ENCODE results near the gene MYH9.
"Not testable (repeated sequence)": the region's sequence is repeated elsewhere in the genome, so short reads cannot be mapped to it uniquely, and the experiment has no call there.

Gene MYH9

DNA sequence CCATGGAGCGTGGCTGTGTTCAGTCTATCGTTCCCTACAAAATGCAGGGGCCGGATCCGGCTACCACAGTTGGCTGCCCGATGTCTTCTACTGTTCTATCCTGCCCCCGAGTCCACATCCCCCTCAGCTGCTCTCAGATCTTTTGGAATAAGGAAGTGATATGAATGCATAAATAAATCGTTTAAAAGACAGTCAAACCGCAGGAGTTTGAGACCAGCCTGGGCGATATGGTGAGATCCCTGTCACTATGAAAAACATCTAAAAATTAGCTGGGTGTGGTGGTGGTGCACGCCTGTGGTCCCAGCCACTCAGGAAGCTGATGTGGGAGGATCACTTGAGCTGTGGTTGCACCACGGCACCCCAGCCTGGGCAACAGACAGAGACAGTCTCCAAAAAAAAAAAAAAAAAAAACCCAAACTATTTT lies 97.8 kb downstream of the MYH9 start:
- DNase-seq, result not testable (repeated sequence)

DNA sequence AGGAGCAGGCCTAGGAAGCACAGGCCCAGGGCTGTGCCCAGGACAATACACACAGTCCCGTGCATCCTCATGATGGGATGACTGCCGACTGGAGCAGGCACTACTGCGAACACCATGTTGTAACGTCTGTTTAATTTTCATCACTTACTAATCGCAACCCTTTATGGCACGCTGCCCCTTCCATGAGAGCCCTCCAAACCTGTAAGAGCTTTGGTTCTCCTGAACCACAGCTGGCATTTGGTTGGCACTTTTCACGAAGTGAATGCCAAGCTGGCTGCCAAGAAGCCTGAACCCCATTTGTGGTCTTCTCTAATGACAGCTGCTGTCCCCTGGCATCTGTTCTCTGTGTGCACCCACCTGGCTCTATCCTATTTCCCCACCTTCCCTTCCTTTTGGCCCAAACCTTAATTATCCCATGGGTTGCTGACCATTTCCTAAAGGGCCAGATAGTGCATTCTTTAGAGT lies 98.3 kb downstream of the MYH9 start:
- no peak for DNase-seq

- no peak for DNase-seq
Observed at GRCh38 chr22:36288571-36289405, 99.0 kb downstream of the MYH9 start.

DNA sequence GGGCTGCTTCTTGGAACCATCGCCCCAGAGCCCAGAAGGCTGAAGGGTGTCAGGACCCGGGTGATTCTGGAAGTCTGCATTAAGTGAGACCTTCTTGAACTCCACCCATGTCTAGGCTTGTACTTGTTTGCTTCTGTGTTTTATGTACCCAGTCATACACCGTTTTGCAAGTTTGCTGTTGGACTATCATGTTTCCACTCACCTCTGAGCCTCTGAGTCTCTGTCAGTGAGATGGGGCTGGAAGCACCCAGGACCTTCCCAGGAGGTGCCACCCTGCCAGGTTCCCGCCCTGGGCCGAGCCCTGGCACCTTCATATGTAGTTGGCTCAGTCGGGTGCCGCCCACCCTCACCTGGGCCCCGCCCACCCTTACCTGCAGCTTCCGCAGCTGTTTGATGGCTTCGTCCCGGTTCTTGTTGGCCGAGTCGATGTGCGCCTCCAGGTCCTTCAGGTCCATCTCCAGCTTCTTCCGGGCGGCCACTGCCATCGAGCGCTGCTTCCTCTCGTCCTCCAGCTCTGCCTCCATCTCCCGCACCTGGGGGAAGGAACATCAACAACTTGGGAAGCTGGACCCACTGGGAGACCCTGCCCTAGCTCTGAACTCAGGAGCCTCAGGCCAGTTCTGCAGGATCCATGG lies 99.8 kb downstream of the MYH9 start:
- no peak for DNase-seq

DNA sequence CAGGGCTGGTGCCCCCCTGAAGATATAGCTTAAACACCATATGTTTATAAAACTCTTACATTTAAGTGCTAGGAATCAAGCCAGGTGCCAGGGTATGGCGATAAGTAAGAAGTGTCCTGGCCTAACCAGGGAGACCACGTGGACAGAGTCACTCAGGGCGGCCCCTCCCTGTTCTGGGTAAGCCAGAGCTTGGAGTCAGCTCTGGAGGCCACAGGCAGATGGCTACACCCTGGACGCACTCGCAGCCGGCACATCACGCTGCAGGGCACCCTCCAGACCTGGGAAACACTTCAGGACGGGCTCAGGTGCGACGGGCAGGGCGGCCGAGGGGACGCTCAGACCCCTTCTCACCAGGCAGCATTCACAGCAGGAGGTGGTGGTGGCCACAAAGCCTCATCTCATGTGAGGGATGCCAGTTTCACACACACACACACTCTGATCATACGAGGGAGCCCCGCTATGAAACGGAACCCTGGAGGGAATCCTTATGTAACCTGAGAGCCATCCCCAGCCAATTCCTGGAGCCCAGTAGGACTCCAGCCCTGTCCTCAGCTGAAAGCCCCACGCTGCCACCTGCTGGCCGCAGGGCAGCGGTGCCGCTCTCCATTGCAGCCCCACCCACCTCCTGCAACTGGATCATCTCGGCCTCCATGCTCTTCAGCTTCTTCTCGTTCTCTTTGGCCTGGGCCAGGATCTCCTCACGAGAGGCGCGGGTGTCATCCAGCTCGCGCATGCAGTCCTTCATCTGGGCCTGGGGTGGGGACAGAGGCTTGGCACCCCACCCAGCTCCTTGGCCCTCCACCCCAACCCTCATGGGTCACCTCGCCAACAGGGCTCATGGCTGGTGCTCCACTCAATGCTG lies 101.4 kb downstream of the MYH9 start:
- DNase-seq, result peak; percentile 44

GRCh38 chr22:36285545-36285944 lies 102.2 kb downstream of the MYH9 start:
- no peak for DNase-seq

GRCh38 chr22:36285017-36285416 lies 102.8 kb downstream of the MYH9 start:
- no peak for DNase-seq

DNA sequence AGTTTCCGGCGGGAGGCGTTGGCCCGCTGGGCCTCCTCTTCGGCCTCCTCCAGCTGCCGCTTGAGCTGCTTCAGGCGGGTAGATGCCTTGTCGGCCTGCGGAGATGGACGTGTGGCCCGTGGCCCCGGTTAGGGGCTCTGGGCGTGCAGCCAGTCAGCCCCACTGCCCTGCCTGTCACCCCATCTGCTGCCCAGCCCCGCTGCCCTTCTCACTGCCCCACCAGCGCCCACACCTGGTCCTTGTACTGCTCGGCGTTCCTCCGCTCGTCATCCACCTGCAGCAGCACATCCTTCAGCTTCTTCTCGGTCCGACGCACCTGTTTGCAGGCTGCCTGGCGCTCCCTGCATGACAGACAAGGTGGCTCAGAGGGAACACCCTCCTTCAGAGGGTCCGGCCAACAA lies 103.6 kb downstream of the MYH9 start:
- no peak for DNase-seq

- DNase-seq, result no peak
Observed at GRCh38 chr22:36282328-36282831, 105.4 kb downstream of the MYH9 start.

GRCh38 chr22:36281781-36282327 lies 105.9 kb downstream of the MYH9 start:
- DNase-seq, result no peak

DNA sequence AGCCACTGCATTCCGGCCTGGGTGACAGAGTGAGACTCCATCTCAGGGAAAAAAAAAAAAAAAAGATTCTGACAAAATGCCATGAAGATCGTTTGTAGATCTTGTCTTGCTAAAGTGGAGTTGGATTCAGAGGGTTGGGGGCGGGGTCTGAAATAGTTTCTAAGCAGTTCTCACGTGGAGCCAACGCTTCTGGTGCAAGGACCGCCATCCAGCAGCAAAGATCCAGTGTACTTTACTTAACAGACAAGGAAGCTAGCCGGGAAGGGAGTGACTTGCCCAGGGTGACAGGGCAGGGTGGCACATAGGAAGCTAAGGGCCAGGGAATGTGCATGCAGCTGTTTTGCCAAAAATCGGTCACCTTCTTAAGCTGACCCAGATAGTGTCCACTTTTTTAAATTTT lies 107.4 kb downstream of the MYH9 start:
- no peak for DNase-seq

GRCh38 chr22:36279219-36279666 lies 108.5 kb downstream of the MYH9 start:
- DNase-seq, result no peak

DNA sequence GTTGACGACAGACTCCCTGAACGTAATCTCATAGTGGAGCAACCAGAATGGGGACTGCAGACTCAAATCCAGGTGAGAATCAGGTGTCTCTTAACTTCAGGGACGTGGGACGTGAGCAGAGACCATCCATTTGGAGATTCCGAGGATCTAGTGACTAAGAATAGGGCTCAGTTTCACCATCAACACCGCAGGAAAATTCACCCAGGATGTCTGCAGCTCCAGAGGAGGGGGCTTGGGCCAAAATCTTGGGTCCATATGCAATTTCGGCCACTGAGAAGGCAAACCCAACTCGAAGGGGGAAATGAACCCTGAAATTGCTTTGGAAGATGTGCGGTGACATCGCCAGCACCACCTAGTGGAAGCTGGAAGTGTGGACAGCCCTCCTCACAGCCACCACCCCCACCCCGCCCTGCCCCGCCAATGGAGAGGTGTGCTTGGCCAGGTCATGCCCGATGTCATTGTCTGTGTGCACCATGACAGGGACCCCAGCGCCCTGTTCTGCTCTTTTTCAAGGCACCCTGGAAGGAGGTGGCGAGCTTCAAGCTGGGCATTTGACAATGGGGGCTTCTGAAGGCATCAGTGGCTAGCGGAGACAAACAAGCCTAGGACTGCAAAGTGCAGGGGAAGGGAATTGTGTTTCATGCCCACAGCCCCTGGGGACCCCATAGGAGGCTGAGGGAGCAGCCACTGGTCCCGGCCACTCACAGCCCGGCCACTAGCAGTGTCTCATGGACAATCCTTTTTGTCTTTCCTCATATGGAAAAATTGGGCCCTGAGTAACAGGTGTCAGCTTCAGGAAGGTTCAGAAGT lies 110.1 kb downstream of the MYH9 start:
- DNase-seq, result peak; percentile 44

- DNase-seq, result no peak
Observed at GRCh38 chr22:36274531-36274930, 113.2 kb downstream of the MYH9 start.

DNA sequence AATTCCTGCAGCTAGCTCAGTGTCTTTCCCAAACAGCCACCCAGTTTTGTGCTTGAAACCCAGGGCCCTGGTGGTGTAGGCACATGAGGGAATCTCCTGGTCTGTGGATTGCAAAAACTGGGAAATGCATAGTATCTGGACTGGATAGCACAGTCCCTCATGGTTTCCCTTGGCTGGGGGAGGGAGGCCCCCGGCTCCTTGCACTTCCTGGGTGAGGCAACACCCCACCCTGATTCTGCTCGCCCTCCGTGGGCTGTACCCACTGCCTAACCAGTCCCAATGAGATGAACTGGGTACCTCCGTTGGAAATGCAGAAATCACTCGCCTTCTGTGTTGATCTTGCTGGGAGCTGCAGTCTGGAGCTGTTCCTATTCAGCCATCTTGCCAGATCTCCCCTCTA lies 115.8 kb downstream of the MYH9 start:
- DNase-seq, result not testable (repeated sequence)

- DNase-seq, result not testable (repeated sequence)
Observed at GRCh38 chr22:36271231-36271630, 116.5 kb downstream of the MYH9 start.

DNA sequence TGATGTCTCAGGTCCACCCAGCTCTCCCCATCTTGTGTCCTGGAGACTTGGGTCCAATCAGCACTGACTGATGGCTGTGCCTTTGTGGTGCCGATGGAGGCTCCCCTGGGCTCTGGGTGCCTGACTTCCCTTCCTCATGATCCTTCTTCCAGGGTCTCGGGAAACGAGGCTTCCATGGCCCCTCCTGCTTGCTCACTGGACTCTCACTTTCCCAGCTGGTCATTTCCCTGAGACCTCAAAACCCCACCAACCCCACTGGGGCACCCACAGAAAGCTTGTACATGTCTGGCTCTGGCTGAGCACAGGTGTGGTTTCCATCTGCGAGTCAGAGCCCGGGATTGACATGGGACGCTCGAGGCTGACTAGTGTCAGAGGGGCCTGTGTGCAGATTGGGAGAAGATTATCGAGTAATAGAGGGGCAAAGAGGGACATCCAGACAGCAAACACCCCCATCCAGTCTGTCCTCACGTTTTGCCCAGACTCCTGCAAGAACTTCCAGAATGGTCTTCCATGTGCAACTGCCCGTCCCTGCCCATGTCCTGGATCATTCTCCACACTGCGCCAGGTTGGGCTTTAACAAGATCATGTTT lies 119.8 kb downstream of the MYH9 start:
- no peak for DNase-seq

GRCh38 chr22:36267058-36267457 lies 120.7 kb downstream of the MYH9 start:
- DNase-seq, result no peak

DNA sequence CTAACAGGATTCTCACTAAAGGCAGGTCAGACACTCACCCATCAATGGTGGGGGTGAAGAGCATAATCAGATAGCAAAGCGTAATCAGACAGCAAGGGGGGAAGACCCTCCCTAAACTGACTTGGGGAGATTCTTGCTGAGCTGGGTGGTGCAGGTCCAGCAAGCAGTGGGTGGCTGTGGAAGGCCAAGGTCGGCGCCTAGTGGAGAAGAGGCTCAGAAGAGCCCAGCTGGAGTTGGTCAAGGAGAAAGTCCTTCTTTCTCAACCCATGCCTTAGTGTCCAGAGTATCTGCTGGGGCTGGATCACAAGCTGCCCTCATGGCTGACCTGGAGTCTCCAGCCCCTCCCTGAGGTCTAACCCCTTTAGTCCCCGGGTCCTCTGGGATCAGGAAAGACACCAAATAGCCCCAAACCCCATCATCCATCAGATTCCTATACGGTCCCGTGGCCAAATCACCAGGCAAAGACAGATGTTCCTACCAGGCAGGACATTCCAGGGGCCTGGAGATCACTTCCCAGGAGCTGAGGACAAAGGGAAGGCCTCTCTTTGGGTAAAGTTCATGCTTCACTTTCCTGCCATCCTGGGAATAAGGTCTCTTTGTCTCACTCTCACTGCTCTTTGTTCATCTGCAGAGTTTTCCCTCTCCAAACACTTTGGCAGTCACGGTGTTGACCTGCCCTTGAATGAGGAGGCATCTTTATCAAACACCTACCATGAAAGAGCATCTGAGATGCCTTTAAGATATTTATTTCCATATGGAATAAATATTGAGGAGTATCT lies 123.7 kb downstream of the MYH9 start:
- not testable (repeated sequence) for DNase-seq

DNA sequence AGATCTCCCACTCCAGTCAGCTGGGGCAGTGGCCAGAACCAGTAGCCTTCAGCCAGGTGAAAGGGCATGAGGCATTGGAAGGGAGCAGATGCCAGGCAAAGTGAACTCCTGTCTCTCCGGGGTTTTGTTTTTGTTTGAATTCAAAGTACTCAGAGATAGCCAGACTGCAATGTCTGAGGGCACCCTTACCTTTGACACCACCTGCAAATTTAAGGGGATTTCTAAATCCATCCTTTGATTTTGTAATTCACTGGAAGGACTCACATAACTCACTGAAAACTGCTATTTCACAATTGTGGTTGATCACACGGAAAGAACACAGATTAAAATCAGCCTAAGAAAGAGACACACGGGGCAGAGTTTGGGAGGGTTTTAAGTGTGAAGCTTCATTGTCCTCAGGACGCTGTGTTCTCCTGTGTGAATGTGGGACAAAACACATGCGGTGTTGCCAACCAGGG lies 124.5 kb downstream of the MYH9 start:
- DNase-seq, result not testable (repeated sequence)

Data from activated T-cell treated with anti-CD3 and anti-CD28 coated beads for 4 hours (primary cell).